OCI-LY1 (cell line): ENCODE results near the gene PLA2G2F.

ENCODE experiments used
- EZH2 ChIP-seq: fragments of 200-600 bp; sonication (generic), shearing (Covaris generic); IDR thresholded peaks from 2 replicates; pipeline ENCODE4 v1.8.0; 2017; ENCODE audit warnings: borderline replicate concordance, mixed run types, mild to moderate bottlenecking, antibody characterized with exemption, low read length, moderate library complexity, mixed read lengths
- TF ChIP-seq, protein P1 (sequence below): fragments of 200-600 bp; sonication (generic), shearing (Covaris generic); IDR thresholded peaks from 2 replicates; pipeline ENCODE4 v1.5.1; 2017; ENCODE audit warnings: mild to moderate bottlenecking, antibody characterized with exemption, low read length, moderate library complexity, mixed read lengths

DNA sequence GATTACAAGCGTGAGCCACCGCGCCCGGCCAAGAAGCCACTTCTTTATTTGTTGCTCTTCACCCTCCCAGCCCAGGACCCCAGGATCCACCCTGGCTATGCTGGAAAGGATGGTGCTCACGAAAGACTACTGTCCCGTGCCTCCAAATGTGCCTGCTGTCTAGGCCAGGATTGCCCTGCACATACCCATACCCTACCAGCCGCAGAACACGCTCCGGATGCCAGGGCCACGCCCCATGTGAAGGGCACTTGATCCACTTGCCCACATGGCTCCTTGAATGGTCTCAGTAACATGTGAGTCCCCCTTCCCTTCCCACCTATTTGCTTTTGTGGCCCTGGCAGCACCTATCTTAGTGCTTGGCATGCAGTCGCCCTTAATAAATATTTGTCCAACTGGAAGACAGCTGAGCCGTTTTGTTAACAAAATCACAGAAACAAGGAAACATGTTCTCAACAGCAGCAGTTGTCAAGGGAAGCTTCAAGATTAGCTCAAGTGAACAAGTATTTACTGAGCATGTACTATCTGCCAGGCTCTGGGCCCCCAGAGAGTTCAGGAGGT, 33.0 kb downstream of the PLA2G2F start:
- TF ChIP-seq, protein P1, sequence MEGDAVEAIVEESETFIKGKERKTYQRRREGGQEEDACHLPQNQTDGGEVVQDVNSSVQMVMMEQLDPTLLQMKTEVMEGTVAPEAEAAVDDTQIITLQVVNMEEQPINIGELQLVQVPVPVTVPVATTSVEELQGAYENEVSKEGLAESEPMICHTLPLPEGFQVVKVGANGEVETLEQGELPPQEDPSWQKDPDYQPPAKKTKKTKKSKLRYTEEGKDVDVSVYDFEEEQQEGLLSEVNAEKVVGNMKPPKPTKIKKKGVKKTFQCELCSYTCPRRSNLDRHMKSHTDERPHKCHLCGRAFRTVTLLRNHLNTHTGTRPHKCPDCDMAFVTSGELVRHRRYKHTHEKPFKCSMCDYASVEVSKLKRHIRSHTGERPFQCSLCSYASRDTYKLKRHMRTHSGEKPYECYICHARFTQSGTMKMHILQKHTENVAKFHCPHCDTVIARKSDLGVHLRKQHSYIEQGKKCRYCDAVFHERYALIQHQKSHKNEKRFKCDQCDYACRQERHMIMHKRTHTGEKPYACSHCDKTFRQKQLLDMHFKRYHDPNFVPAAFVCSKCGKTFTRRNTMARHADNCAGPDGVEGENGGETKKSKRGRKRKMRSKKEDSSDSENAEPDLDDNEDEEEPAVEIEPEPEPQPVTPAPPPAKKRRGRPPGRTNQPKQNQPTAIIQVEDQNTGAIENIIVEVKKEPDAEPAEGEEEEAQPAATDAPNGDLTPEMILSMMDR, result no peak
- TF ChIP-seq EZH2, result no peak
